ENCODE results near the gene GRB10. TPM values are rescaled to one million over a fixed set of nuclear protein-coding genes. Genes with fewer than 3 reads are reported as not detected.

The GRB10 gene
- total and polyA plus RNA-seq, 9 donors: 10.0 to 93.3 (median 27.8) TPM

DNA sequence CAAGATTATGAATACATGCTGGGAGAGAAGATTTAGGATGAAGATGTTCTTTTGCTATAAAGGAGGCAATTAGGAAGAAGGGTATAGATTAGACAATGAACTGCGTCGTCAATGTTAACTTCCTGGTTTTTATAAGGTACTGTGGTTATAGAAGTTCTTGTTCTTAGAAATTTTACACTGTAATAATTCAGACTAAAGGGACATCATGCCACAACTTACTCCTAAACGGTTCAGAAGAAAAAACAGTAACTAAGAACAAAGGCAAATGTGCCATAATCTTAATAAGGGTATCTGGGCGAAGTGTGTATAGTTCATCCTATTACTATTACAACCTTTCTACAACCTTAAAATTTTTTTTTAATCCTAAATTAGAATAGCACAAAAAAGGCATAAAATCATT is 186.2 kb downstream of the GRB10 start:
- no peak overlapping the region for H3K27ac ChIP-seq
- peaks cover 3% of the 10 kb centered on the region for H3K4me1 ChIP-seq (ENCODE audit: insufficient read depth)
- TF ChIP-seq POLR2A (IDR thresholded peaks at IDR 0.05) (no peak), EP300 (IDR thresholded peaks at IDR 0.05) (no peak), CTCF (IDR thresholded peaks at IDR 0.05) (no peak)
- no peak overlapping the region for H3K4me3 ChIP-seq
- no peak for DNase-seq
- intact Hi-C loops (cut with DNase I): loop anchor here in 1 of 4 donors (10.0 kb wide), 1 partner anchor 58 kb away; no protein-coding TSS in a partner anchor
- H3K27me3 ChIP-seq: no peaks in the 10 kb centered on the region
- WGBS, 3 donors: 89 to 92% (median 89%) methylated on average over 4 of the region's 4 CpGs
- no peaks in the 10 kb centered on the region for H3K36me3 ChIP-seq
- no peaks in the 10 kb centered on the region for H3K9me3 ChIP-seq

DNA sequence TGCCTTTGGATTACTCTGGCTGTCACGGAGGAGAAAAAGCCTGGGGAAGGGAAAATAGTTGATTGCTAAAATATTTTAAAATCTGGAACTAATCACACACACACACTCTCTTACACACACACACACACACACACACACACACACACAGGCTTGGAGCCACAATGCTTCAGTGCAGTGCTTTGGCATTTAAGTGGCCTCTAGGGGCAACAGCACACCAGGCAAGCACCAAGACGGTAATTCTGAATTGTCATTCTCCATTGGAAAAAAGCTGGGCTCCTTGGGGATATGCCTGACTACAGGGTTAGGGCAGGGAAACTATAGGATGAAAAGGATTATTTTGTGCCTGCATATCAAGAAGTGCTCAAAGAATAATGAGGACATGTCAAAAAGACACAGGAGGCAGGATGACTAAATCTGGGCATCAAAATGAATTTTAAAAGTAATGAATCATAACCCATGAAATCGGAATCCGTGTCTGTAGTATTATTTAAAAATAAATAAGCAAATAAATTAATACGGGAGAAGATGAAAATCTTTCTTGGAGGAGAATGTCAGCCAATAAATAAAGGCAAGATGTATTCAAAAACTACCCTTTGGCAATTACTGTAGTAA is 187.1 kb downstream of the GRB10 start:
- intact Hi-C loops (cut with DNase I): loop anchor here in 1 of 4 donors (10.0 kb wide), 1 partner anchor 59 kb away; no protein-coding TSS in a partner anchor
- Histone ChIP-seq H3K27ac (no peak overlapping the region), H3K27me3 (no peaks in the 10 kb centered on the region), H3K4me3 (no peak overlapping the region), H3K9me3 (no peaks in the 10 kb centered on the region), H3K36me3 (no peaks in the 10 kb centered on the region), H3K4me1 (ENCODE audit: insufficient read depth) (peaks cover 3% of the 10 kb centered on the region)
- TF ChIP-seq POLR2A (IDR thresholded peaks at IDR 0.05): no peak
- TF ChIP-seq CTCF (IDR thresholded peaks at IDR 0.05): peak in 2 of 3 donors; percentile 54 to 58
- 41 to 54% (median 43%) methylated on average over 5 of the region's 5 CpGs for WGBS, 3 donors
- DNase-seq: peak in 4 of 5 donors; percentile 43 to 68 (median 55)

- Histone ChIP-seq H3K27me3 (no peaks in the 10 kb centered on the region), H3K4me3 (no peak overlapping the region), H3K4me1 (ENCODE audit: insufficient read depth) (peaks cover 3% of the 10 kb centered on the region), H3K9me3 (no peaks in the 10 kb centered on the region), H3K36me3 (no peaks in the 10 kb centered on the region), H3K27ac (no peak overlapping the region)
- no peak for DNase-seq
- 26 to 40% (median 36%) methylated on average over 7 of the region's 7 CpGs for WGBS, 3 donors
- intact Hi-C loops (cut with DNase I): loop anchor here in 1 of 4 donors (10.0 kb wide), 1 partner anchor 60 kb away; no protein-coding TSS in a partner anchor
- TF ChIP-seq POLR2A (IDR thresholded peaks at IDR 0.05) (no peak), EP300 (IDR thresholded peaks at IDR 0.05) (no peak)
Observed at GRCh38 chr7:50594734-50595485, 187.8 kb downstream of the GRB10 start.

- Histone ChIP-seq H3K4me3 (no peak overlapping the region), H3K36me3 (no peaks in the 10 kb centered on the region)
- 66 to 82% (median 74%) methylated on average over 4 of the region's 4 CpGs for WGBS, 3 donors
Observed at GRCh38 chr7:50594136-50594535, 188.6 kb downstream of the GRB10 start.

More at GRCh38 chr7:50594136-50594535, 188.6 kb downstream of the GRB10 start:
- Histone ChIP-seq H3K27ac (no peak overlapping the region), H3K4me1 (ENCODE audit: insufficient read depth) (peaks cover 3% of the 10 kb centered on the region), H3K27me3 (no peaks in the 10 kb centered on the region), H3K9me3 (no peaks in the 10 kb centered on the region)
- intact Hi-C loops (cut with DNase I): loop anchor here in 1 of 4 donors (10.0 kb wide), 1 partner anchor 61 kb away; no protein-coding TSS in a partner anchor
- no peak for DNase-seq
- TF ChIP-seq POLR2A (IDR thresholded peaks at IDR 0.05) (no peak), CTCF (IDR thresholded peaks at IDR 0.05) (no peak), EP300 (IDR thresholded peaks at IDR 0.05) (no peak)

All from ovary (tissue), 9 donors.